Chondrocyte (in vitro differentiated cells): ENCODE measurements around the gene ACADM. TPM values are rescaled to one million over a fixed set of nuclear protein-coding genes. Genes with fewer than 3 reads are reported as not detected.
A peak's percentile ranks its signal among the peaks of the same experiment; 100 is the strongest.
"Not testable (repeated sequence)": the region's sequence is repeated elsewhere in the genome, so short reads cannot be mapped to it uniquely, and the experiment has no call there.

Source experiments
- DNase-seq: peaks from one replicate; pipeline ENCODE4 v3.0.0; 2021; ENCODE audit warnings: mixed read lengths, low spot score
- H3K27ac Mint-ChIP-seq: one replicate; pipeline ENCODE4 v1.8.0; 2021; ENCODE audit warnings: mild to moderate bottlenecking, moderate library complexity, mixed read lengths; ENCODE audit not compliant: unreplicated experiment
- H3K27me3 Mint-ChIP-seq: 2 replicates; pipeline ENCODE4 v1.8.0; 2021; ENCODE audit warnings: low read depth, mixed read lengths
- H3K36me3 Mint-ChIP-seq: 2 replicates; pipeline ENCODE4 v1.8.0; 2021; ENCODE audit warnings: low read depth, mixed read lengths
- H3K4me1 Mint-ChIP-seq: 2 replicates; pipeline ENCODE4 v1.8.0; 2021; ENCODE audit warnings: low read depth, mild to moderate bottlenecking, mixed read lengths
- H3K4me3 Mint-ChIP-seq: one replicate; pipeline ENCODE4 v1.8.0; 2021; ENCODE audit warnings: mild to moderate bottlenecking, moderate library complexity, mixed read lengths; ENCODE audit not compliant: unreplicated experiment
- H3K9me3 Mint-ChIP-seq: 2 replicates; pipeline ENCODE4 v1.8.0; 2021; ENCODE audit warnings: low read depth, mixed read lengths
- CTCF ChIP-seq: fragments of 200-600 bp; sonication (generic); IDR thresholded peaks from 2 replicates; pipeline ENCODE4 v1.5.0; 2021; ENCODE audit warnings: antibody characterized with exemption, mild to moderate bottlenecking, moderate library complexity
- total RNA-seq: library from RNA; stranded (reverse); gene quantifications from 3 replicates; pipeline ENCODE4 v1.2.1, GENCODE V29; 2021

ACADM gene
- total RNA-seq, 1 donor from 2014 or later, result 35.2 TPM

- H3K27ac Mint-ChIP-seq, result no peak within 1 kb of the TSS
- H3K27me3 Mint-ChIP-seq, result no peaks in the 10 kb centered on the region
- peak; percentile 88 for DNase-seq
- H3K36me3 Mint-ChIP-seq, result peaks cover 38% of the 10 kb centered on the region
- no peak for TF ChIP-seq CTCF
- peaks cover 9% of the 10 kb centered on the region for H3K4me1 Mint-ChIP-seq
- H3K4me3 Mint-ChIP-seq, result no peak within 1 kb of the TSS
- H3K9me3 Mint-ChIP-seq, result no peaks in the 10 kb centered on the region
Observed at GRCh38 chr1:75796376-75797272, 72.1 kb downstream of the ACADM start, which contains the start of gene MSH4. MSH4 (plus strand) TSS chr1:75796882; CDS start chr1:75796986, 104 bp downstream.

DNA sequence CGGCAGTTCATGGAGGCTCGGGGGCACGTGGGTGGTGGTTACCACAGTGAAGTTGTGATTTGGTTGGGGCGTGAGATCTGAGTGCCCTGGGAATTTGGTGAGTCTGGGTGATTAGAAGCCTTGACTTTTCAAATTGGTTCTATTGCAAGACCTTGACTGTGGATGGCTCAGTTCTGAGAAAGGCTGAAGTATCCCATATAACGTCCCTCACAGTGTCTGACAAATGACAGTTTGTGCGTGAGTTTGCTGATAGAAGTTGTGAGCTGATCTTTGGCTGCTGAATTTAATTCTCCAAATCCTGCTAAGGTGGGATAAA, 72.7 kb downstream of the ACADM start:
- peaks cover 35% of the 10 kb centered on the region for H3K36me3 Mint-ChIP-seq
- no peaks in the 10 kb centered on the region for H3K9me3 Mint-ChIP-seq
- peaks cover 6% of the 10 kb centered on the region for H3K4me1 Mint-ChIP-seq
- DNase-seq, result no peak
- no peaks in the 10 kb centered on the region for H3K27me3 Mint-ChIP-seq
- H3K4me3 Mint-ChIP-seq, result no peak overlapping the region
- TF ChIP-seq CTCF, result no peak
- H3K27ac Mint-ChIP-seq, result no peak overlapping the region

DNA sequence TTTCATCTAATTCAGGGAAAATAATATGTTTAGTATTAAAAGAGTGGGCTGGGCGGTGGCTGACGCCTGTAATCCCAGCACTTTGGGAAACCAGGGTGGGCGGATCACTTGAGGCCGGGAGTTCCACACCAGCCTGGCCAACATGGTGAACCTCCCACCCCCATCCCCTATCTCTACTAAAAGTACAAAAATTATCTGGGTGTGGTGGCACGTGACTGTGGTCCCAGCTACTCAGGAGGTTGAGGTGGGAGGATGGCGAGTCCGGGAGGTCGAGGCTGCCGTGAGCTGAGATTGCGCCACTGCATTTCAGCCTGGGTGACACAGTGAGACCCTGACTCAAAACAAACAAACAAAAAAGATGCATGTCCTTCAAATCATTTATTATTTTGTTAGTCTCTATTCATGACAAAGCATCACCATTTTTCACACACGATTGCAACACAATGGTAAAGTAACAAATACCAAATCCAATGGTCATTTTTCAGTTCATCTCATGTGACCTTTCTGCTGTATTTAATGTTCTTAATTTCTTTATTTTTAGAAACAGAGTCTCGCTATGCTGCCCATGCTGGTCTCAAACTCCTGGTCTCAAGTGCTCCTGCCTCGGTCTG, 73.2 kb downstream of the ACADM start:
- no peak for TF ChIP-seq CTCF
- Mint-ChIP-seq H3K9me3 (no peaks in the 10 kb centered on the region), H3K27ac (no peak overlapping the region), H3K4me1 (peaks cover 6% of the 10 kb centered on the region), H3K36me3 (peaks cover 33% of the 10 kb centered on the region), H3K4me3 (no peak overlapping the region), H3K27me3 (no peaks in the 10 kb centered on the region)
- no peak for DNase-seq

GRCh38 chr1:75801480-75801879, 77.0 kb downstream of the ACADM start:
- H3K4me3 Mint-ChIP-seq, H3K9me3 Mint-ChIP-seq, H3K36me3 Mint-ChIP-seq, H3K27ac Mint-ChIP-seq, DNase-seq, H3K27me3 Mint-ChIP-seq, H3K4me1 Mint-ChIP-seq: not testable (repeated sequence)

DNA sequence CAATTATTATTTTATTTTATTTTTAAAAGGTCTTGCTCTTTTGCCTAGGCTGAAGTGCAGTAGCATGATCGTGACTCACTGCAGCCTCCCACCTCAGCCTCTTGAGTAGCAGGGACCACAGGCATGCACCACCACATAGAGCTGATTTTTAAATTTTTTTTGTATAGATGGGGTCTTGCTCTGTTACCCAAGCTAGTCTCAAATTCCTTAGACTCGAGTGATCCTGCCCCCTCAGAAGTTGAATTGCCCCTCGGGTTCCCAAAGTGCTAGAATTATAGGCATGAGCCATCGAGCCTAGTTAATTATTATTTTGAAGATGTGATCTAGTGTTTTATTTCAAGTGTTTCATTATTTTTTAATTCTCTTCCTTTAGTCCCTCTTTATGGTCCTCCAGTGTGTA, 84.4 kb downstream of the ACADM start:
- Mint-ChIP-seq H3K27me3 (no peaks in the 10 kb centered on the region), H3K4me3 (no peak overlapping the region), H3K36me3 (no peaks in the 10 kb centered on the region), H3K9me3 (no peaks in the 10 kb centered on the region), H3K27ac (no peak overlapping the region), H3K4me1 (peaks cover 5% of the 10 kb centered on the region)
- TF ChIP-seq CTCF, result no peak
- no peak for DNase-seq

DNA sequence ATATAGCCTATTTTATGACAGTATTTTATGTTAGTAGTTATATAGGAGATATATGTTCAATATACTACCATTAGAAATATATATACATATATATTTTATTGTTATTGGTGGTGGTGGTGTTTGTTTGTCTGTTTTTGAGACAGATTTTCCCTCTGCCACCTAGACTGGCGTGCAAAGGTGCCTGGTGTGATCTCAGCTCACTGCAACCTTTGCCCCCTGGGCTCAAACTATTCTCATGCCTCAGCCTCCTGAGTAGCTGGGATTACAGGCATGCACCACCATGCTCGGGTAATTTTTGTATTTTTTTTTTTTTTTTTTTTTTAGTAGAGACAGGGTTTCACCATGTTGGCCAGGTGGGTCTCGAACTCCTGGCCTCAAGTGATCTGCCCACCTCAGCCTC, 85.6 kb downstream of the ACADM start:
- not testable (repeated sequence) for H3K27me3 Mint-ChIP-seq, H3K36me3 Mint-ChIP-seq, H3K4me1 Mint-ChIP-seq, H3K4me3 Mint-ChIP-seq, H3K9me3 Mint-ChIP-seq, DNase-seq, H3K27ac Mint-ChIP-seq
